Keratinocyte (primary cell): ENCODE results near the gene CNTRL. TPM values are rescaled to one million over a fixed set of nuclear protein-coding genes. Genes with fewer than 3 reads are reported as not detected.

Experiments used
- DNase-seq: peaks from one replicate; pipeline ENCODE4 v3.0.0-alpha.2; 2011; ENCODE audit warnings: low read depth, missing footprints, low spot score
- FAIRE-seq: peaks from 2 replicates; lab custom pipeline; 2011; peaks lifted over from hg19 to GRCh38; lab: Jason Lieb, UNC
- H2AFZ ChIP-seq: 2 replicates; pipeline ENCODE4 v1.6.0; 2012; ENCODE audit warnings: low read length, control low read depth, inconsistent platforms; ENCODE audit not compliant: control insufficient read depth
- H3K27ac ChIP-seq: 2 replicates; pipeline ENCODE4 v1.5.1; 2011; ENCODE audit warnings: low read length; ENCODE audit not compliant: control insufficient read depth, insufficient read depth
- H3K27me3 ChIP-seq: 3 replicates; pipeline ENCODE4 v1.6.0; 2011; ENCODE audit warnings: low read length; ENCODE audit not compliant: control insufficient read depth, insufficient read depth; ENCODE audit errors: extremely low read depth
- H3K36me3 ChIP-seq, 2 experiments: 2 replicates in 1 of 2; 3 replicates in 1 of 2; pipeline ENCODE4 v1.5.1; 2011; ENCODE audit warnings: low read length in 2 of 2, mild to moderate bottlenecking in 1 of 2; ENCODE audit not compliant: control insufficient read depth in 2 of 2, insufficient read depth in 2 of 2; ENCODE audit errors: extremely low read depth in 1 of 2
- H3K4me1 ChIP-seq: 3 replicates; pipeline ENCODE4 v1.5.1; 2011; ENCODE audit warnings: low read length; ENCODE audit not compliant: control insufficient read depth, insufficient read depth; ENCODE audit errors: extremely low read depth
- H3K4me2 ChIP-seq: 3 replicates; pipeline ENCODE4 v1.6.0; 2011; ENCODE audit warnings: low read depth, low read length; ENCODE audit not compliant: control insufficient read depth, insufficient read depth; ENCODE audit errors: extremely low read depth
- H3K4me3 ChIP-seq, 3 experiments: fragments of 200-600 bp in 1 of 3; sonication (generic) in 1 of 3; 2 replicates in 2 of 3; 3 replicates in 1 of 3; pipeline ENCODE4 v1.5.1; 2011 to 2016; ENCODE audit warnings: low read length in 3 of 3, mild to moderate bottlenecking in 3 of 3, control low read depth in 2 of 3, inconsistent platforms in 1 of 3, low read depth in 1 of 3, mixed read lengths in 1 of 3, mixed run types in 1 of 3, moderate library complexity in 1 of 3; ENCODE audit not compliant: control insufficient read depth in 2 of 3, insufficient read depth in 2 of 3; ENCODE audit errors: extremely low read depth in 1 of 3
- H3K79me2 ChIP-seq: 2 replicates; pipeline ENCODE4 v1.6.0; 2012; ENCODE audit warnings: low read length; ENCODE audit not compliant: control insufficient read depth, insufficient read depth
- H3K9ac ChIP-seq: 3 replicates; pipeline ENCODE4 v1.6.0; 2011; ENCODE audit warnings: low read length; ENCODE audit not compliant: control insufficient read depth, insufficient read depth; ENCODE audit errors: extremely low read depth
- H3K9me1 ChIP-seq: 3 replicates; pipeline ENCODE4 v1.6.0; 2011; ENCODE audit warnings: low read length; ENCODE audit not compliant: control insufficient read depth, insufficient read depth; ENCODE audit errors: extremely low read depth
- H3K9me3 ChIP-seq: 2 replicates; pipeline ENCODE4 v1.5.1; 2012; ENCODE audit warnings: low read depth, low read length; ENCODE audit not compliant: control insufficient read depth
- H4K20me1 ChIP-seq: 3 replicates; pipeline ENCODE4 v1.6.0; 2011; ENCODE audit warnings: low read length; ENCODE audit not compliant: control insufficient read depth, insufficient read depth; ENCODE audit errors: extremely low read depth
- CTCF ChIP-seq, 3 experiments: IDR thresholded peaks in 1 of 3; conservative IDR thresholded peaks in 1 of 3; optimal IDR thresholded peaks in 1 of 3; 2 replicates in 2 of 3; 3 replicates in 1 of 3; pipeline versions ENCODE3 to v1.5.1; 2011; ENCODE audit warnings: low read length in 3 of 3, mild to moderate bottlenecking in 3 of 3, moderate library complexity in 2 of 3, control low read depth in 1 of 3, inconsistent platforms in 1 of 3; ENCODE audit not compliant: insufficient read depth in 2 of 3; ENCODE audit errors: extremely low read depth in 1 of 3
- EZH2 ChIP-seq: IDR thresholded peaks from one replicate; pipeline ENCODE4 v1.6.1; 2012; ENCODE audit warnings: inconsistent platforms, mild to moderate bottlenecking, low read length, moderate library complexity
- dilution Hi-C: fragments of 300-500 bp; cut with MboI; formaldehyde crosslinking; loops from one replicate; pipeline ENCODE4 v1.7.0; 2020; ENCODE audit warnings: low sequenced_read_pairs; ENCODE audit not compliant: extremely low pct_ligation_motif_present
- polyA plus RNA-seq, 5 experiments: library from polyadenylated mRNA; depleted of rRNA in 3 of 5; stranded (reverse) in 3 of 5; stranded (forward) in 1 of 5; unstranded in 1 of 5; fragments of >200 nt; gene quantifications; 1 replicate in 1 of 5; 2 replicates in 3 of 5; 3 replicates in 1 of 5; pipeline versions ENCODE4 v1.2.1 to v1.2.3, GENCODE V29; 2011 to 2012; ENCODE audit warnings: missing spikeins in 2 of 5, low read depth in 1 of 5, low replicate concordance in 1 of 5

CNTRL gene
- polyA plus RNA-seq, 1 donor (not counting 4 experiments of a cell fraction or from before 2014, with no cell fraction given) = 5.3 TPM

- H3K27ac ChIP-seq = peak overlapping the region; percentile 24
- H3K4me1 ChIP-seq = peaks cover 37% of the 10 kb centered on the region
- no peak overlapping the region for H3K9ac ChIP-seq
- H3K4me2 ChIP-seq = peak overlapping the region; percentile 70
- H4K20me1 ChIP-seq = no peaks in the 10 kb centered on the region
- dilution Hi-C loops = no loop called here
- TF ChIP-seq CTCF (optimal IDR thresholded peaks at IDR 0.05 in 1 of 3, IDR thresholded peaks at IDR 0.05 in 1 of 3, conservative IDR thresholded peaks at IDR 0.05 in 1 of 3; ENCODE audit: extremely low read depth in 1 of 3, insufficient read depth in 2 of 3, low read length in 3 of 3) = no peak
- no peak overlapping the region for H2AFZ ChIP-seq
- H3K36me3 ChIP-seq = peaks cover 0 to 25% of the 10 kb centered on the region in 2 experiments
- peak; percentile 84 for FAIRE-seq
- H3K4me3 ChIP-seq = peak overlapping the region in 1 of 3 experiments; percentile 3
- no peaks in the 10 kb centered on the region for H3K9me3 ChIP-seq
- no peaks in the 10 kb centered on the region for H3K9me1 ChIP-seq
- no peaks in the 10 kb centered on the region for H3K27me3 ChIP-seq
- H3K79me2 ChIP-seq = no peaks in the 10 kb centered on the region
- DNase-seq = no peak
Measured at GRCh38 chr9:121138561-121138960, 63.8 kb downstream of the CNTRL start.

DNA sequence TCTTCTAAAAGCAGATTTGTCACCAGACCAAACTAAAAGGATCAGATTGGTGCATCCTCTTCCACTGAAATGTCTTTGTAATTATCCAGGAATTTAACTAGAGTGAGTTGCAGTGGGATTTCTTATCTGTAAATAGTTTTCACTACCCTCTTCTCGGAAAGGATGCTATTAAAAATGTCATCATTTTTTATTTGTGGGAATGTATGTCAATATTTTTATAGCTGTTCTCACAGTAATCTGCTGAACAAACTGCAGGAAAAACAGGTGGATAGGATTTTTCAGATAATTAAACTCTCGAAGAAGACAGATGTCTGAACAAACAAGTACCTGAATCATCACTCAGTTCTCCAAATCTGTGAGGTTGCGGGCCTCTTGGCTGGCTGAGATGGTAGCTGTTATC, 64.2 kb downstream of the CNTRL start:
- peaks cover 36% of the 10 kb centered on the region for H3K4me1 ChIP-seq
- peaks cover 0 to 25% of the 10 kb centered on the region in 2 experiments for H3K36me3 ChIP-seq
- TF ChIP-seq CTCF (optimal IDR thresholded peaks at IDR 0.05 in 1 of 3, IDR thresholded peaks at IDR 0.05 in 1 of 3, conservative IDR thresholded peaks at IDR 0.05 in 1 of 3; ENCODE audit: extremely low read depth in 1 of 3, insufficient read depth in 2 of 3, low read length in 3 of 3) = no peak
- no peak for TF ChIP-seq EZH2
- no peak overlapping the region for H3K4me3 ChIP-seq
- dilution Hi-C loops = no loop called here
- H3K27me3 ChIP-seq = no peaks in the 10 kb centered on the region
- H2AFZ ChIP-seq = no peak overlapping the region
- DNase-seq (no peak), FAIRE-seq (no peak)
- no peaks in the 10 kb centered on the region for H3K79me2 ChIP-seq
- H3K4me2 ChIP-seq = peak overlapping the region; percentile 70
- H4K20me1 ChIP-seq = no peaks in the 10 kb centered on the region
- no peaks in the 10 kb centered on the region for H3K9me1 ChIP-seq
- H3K9me3 ChIP-seq = no peaks in the 10 kb centered on the region
- H3K9ac ChIP-seq = no peak overlapping the region
- peak overlapping the region; percentile 24 for H3K27ac ChIP-seq
